ENCODE measurements around the gene COQ10A.
"Not testable (repeated sequence)": the region's sequence is repeated elsewhere in the genome, so short reads cannot be mapped to it uniquely, and the experiment has no call there.

COQ10A gene

GRCh38 chr12:56282030-56282429 is 15.3 kb downstream of the COQ10A start:
- no peak overlapping the region for H3K27ac ChIP-seq
- TF ChIP-seq, protein P1, sequence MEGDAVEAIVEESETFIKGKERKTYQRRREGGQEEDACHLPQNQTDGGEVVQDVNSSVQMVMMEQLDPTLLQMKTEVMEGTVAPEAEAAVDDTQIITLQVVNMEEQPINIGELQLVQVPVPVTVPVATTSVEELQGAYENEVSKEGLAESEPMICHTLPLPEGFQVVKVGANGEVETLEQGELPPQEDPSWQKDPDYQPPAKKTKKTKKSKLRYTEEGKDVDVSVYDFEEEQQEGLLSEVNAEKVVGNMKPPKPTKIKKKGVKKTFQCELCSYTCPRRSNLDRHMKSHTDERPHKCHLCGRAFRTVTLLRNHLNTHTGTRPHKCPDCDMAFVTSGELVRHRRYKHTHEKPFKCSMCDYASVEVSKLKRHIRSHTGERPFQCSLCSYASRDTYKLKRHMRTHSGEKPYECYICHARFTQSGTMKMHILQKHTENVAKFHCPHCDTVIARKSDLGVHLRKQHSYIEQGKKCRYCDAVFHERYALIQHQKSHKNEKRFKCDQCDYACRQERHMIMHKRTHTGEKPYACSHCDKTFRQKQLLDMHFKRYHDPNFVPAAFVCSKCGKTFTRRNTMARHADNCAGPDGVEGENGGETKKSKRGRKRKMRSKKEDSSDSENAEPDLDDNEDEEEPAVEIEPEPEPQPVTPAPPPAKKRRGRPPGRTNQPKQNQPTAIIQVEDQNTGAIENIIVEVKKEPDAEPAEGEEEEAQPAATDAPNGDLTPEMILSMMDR (IDR thresholded peaks at IDR 0.05) = no peak
- TF ChIP-seq ZFX (IDR thresholded peaks at IDR 0.05; ENCODE audit: borderline replicate concordance) = no peak

DNA sequence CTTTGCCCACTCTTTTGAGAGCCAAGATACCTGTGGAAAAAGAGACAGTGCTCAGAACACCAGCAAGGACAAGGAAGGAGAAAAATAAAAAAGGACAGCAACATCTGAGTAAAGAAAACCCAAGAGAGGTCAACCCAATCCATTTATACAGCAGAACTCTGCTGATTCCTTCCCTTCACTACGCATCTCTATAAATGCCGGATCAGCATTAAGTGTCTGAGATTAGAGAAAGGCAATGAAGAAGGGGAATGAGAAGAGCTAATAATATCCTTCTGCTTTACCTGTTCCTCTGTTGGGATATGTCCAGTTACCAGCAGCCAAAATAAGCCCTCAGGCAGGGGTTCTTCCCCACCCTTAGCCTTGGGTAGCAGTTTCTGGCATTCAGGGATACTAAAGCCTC is 15.8 kb downstream of the COQ10A start:
- no peak overlapping the region for H3K27ac ChIP-seq
- TF ChIP-seq, protein P1 (IDR thresholded peaks at IDR 0.05) = no peak
- no peak for TF ChIP-seq ZFX (IDR thresholded peaks at IDR 0.05; ENCODE audit: borderline replicate concordance)

DNA sequence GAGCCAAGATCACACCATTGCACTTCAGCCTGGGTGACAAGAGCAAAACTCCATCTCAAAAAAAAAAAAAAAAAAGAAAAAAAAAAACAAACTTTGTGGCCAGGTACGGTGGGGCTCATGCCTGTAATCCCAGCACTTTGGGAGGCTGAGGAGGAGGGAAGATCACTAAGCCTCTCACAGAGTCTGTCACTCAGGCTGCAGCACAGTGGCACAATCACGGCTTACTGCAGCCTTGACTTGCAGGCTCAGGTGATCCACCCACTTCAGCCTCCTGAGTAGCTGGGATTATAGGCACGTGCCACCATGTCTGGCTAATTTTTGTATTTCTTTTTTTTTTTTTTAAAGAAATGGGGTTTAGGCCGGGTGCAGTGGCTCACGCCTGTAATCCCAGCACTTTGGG is 17.5 kb downstream of the COQ10A start:
- H3K27ac ChIP-seq = not testable (repeated sequence)

DNA sequence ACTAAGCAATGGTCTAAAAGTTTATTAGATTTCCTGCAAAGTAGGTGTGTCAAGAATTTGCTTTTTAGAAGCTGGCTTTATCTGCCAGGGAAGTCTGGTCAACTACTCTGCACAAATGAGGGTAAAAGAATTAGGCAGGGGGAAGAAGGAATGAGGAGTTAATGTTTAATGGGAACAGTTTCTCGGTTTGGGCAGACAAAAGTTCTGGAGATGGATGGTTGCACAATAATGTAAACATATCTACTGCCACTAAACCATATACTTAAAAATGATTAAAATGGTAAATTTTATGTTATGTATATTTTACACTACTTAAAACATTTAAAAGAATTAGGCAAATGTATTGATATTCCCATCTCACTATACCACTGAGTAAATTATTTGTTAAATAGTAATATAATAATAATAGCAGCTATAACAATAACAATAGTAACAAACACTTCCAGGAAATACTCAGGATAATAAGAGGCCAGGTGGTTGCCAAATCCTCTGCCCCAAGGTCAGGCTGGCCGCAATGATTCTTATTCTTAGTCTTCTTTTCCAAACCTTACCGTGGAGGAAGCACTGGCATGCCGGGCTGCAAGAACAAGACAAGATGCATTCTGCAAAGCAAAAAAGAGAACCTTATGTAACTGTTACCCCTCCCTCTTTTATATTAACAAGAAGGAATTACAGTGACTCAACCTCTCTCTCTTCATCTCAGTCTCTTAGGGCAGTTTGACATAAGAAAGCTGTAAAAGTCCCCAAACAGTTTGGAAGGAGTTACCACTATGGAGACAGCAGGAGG is 19.5 kb downstream of the COQ10A start:
- 0 out of 2 replicates have a peak overlapping the region, but pooled peaks have one; percentile 8 for H3K27ac ChIP-seq
- TF ChIP-seq, protein P1 (IDR thresholded peaks at IDR 0.05) = no peak
- no peak for TF ChIP-seq ZFX (IDR thresholded peaks at IDR 0.05; ENCODE audit: borderline replicate concordance)

DNA sequence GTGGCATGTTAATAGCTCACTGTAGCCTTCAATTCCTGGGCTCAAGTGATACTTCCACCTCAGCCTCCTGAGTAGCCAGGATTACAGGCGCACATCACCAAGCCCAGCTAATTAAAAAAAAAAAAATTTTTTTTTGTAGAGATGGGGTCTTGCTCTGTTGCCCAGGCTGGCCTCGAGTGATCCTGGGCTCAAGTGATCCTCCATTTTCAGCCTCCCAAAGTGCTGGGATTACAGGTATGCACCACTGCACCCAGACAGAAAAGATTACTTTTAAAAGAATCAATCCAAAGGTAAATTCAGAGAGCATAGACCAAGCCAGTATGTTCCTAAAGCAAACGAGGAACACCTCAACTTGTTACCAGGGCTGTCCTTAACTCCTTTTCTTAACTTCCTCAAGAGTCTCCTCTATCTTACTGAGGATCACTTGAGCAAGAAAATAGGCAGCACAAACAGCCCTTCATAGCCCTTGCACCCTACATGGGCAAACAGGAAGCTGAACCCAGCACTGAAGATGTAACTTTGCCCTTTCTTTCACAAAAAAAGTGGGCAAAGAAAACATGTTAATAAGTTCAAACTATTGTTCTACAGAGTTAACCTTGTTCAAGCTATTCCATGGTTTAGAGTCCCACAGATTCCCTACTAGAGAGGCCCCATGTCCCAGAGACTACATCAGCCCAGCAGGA is 22.1 kb downstream of the COQ10A start:
- H3K27ac ChIP-seq = 0 out of 2 replicates have a peak overlapping the region, but pooled peaks have one; percentile 0
- TF ChIP-seq ZFX (IDR thresholded peaks at IDR 0.05; ENCODE audit: borderline replicate concordance) = no peak
- TF ChIP-seq, protein P1 (IDR thresholded peaks at IDR 0.05) = no peak

DNA sequence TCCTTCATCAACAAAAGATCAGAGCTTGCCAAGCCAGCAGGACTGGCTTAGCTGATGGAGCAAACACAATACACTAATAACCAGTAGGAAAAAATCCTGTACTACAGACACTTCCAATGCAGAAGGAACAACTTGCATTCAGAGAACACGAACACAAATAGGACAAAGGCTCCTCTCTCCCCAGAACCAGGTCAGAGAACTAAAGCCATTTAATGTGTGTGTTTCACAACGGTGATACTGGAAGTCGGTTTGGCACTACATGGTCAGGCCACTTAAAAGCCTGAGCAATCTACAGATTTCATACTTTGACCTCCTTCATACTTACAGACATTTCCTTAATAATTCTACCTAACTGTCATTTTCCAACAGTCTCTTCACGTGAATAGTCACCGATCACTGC is 27.1 kb downstream of the COQ10A start:
- TF ChIP-seq, protein P1 (IDR thresholded peaks at IDR 0.05) = no peak
- TF ChIP-seq ZFX (IDR thresholded peaks at IDR 0.05; ENCODE audit: borderline replicate concordance) = no peak
- no peak overlapping the region for H3K27ac ChIP-seq

- TF ChIP-seq, protein P1 (IDR thresholded peaks at IDR 0.05) = no peak
- no peak for TF ChIP-seq ZFX (IDR thresholded peaks at IDR 0.05; ENCODE audit: borderline replicate concordance)
These were observed 29.6 kb downstream of the COQ10A start for GRCh38 chr12:56296295-56296694.

More at GRCh38 chr12:56296295-56296694, 29.6 kb downstream of the COQ10A start:
- no peak overlapping the region for H3K27ac ChIP-seq
